ENCODE data around the gene ORAI3. TPM values are rescaled to one million over a fixed set of nuclear protein-coding genes. Genes with fewer than 3 reads are reported as not detected.

Gene ORAI3
- total and polyA plus RNA-seq, 2 donors from 2014 or later, result 23.1 to 32.3 TPM

- FAIRE-seq (no peak), DNase-seq (no peak)
- Histone ChIP-seq H3K9me3 (ENCODE audit: control insufficient read depth in 2 of 3, insufficient read depth in 1 of 3, low read length in 3 of 3) (no peaks in the 10 kb centered on the region), H3K27ac (ENCODE audit: low read depth in 2 of 2, low read length in 2 of 2) (no peak overlapping the region), H3K4me1 (ENCODE audit: control insufficient read depth in 2 of 3, insufficient read depth in 2 of 3, low read depth in 1 of 3, low read length in 3 of 3) (peaks cover 0 to 6% (median 6%) of the 10 kb centered on the region in 3 donors), H3K4me3 (ENCODE audit: low read length in 3 of 3) (no peak overlapping the region), H3K9ac (ENCODE audit: low read length in 3 of 3) (no peak overlapping the region), H3K36me3 (ENCODE audit: control insufficient read depth in 2 of 3, insufficient read depth in 3 of 3, low read length in 3 of 3) (peaks cover 2 to 4% (median 3%) of the 10 kb centered on the region in 3 donors), H3K27me3 (ENCODE audit: control insufficient read depth, insufficient read depth, low read length) (no peaks in the 10 kb centered on the region)
- intact Hi-C loops (cut with DNase I), result no loop called here
- no peak for TF ChIP-seq CTCF (IDR thresholded peaks at IDR 0.05; ENCODE audit: borderline replicate concordance, extremely low read depth, insufficient read depth)
Observed at GRCh38 chr16:30944352-30944751, 4.5 kb upstream of the ORAI3 start.

GRCh38 chr16:30946671-30947540 is 2.0 kb upstream of the ORAI3 start:
- intact Hi-C loops (cut with DNase I), result no loop called here
- no peaks in the 10 kb centered on the region for H3K27me3 ChIP-seq (ENCODE audit: control insufficient read depth, insufficient read depth, low read length)
- FAIRE-seq (no peak), DNase-seq (peak in 2 of 5 donors; percentile 75 to 80)
- H3K9ac ChIP-seq (ENCODE audit: low read length in 3 of 3), result no peak overlapping the region
- no peaks in the 10 kb centered on the region for H3K9me3 ChIP-seq (ENCODE audit: control insufficient read depth in 2 of 3, insufficient read depth in 1 of 3, low read length in 3 of 3)
- peaks cover 2 to 4% (median 3%) of the 10 kb centered on the region in 3 donors for H3K36me3 ChIP-seq (ENCODE audit: control insufficient read depth in 2 of 3, insufficient read depth in 3 of 3, low read length in 3 of 3)
- TF ChIP-seq CTCF (IDR thresholded peaks at IDR 0.05; ENCODE audit: borderline replicate concordance, extremely low read depth, insufficient read depth), result no peak
- peaks cover 0 to 22% (median 14%) of the 10 kb centered on the region in 3 donors for H3K4me1 ChIP-seq (ENCODE audit: control insufficient read depth in 2 of 3, insufficient read depth in 2 of 3, low read depth in 1 of 3, low read length in 3 of 3)
- no peak overlapping the region for H3K4me3 ChIP-seq (ENCODE audit: low read length in 3 of 3)
- H3K27ac ChIP-seq (ENCODE audit: low read depth in 2 of 2, low read length in 2 of 2), result no peak overlapping the region

- Histone ChIP-seq H3K27ac (ENCODE audit: low read depth in 2 of 2, low read length in 2 of 2) (peak overlapping the region; percentile 54 to 94), H3K9ac (ENCODE audit: low read length in 3 of 3) (peak overlapping the region in 1 of 3 donors; percentile 26), H3K27me3 (ENCODE audit: control insufficient read depth, insufficient read depth, low read length) (no peaks in the 10 kb centered on the region), H3K4me3 (ENCODE audit: low read length in 3 of 3) (no peak overlapping the region), H3K9me3 (ENCODE audit: control insufficient read depth in 2 of 3, insufficient read depth in 1 of 3, low read length in 3 of 3) (no peaks in the 10 kb centered on the region), H3K36me3 (ENCODE audit: control insufficient read depth in 2 of 3, insufficient read depth in 3 of 3, low read length in 3 of 3) (peaks cover 2 to 3% (median 3%) of the 10 kb centered on the region in 3 donors), H3K4me1 (ENCODE audit: control insufficient read depth in 2 of 3, insufficient read depth in 2 of 3, low read depth in 1 of 3, low read length in 3 of 3) (peaks cover 0 to 17% (median 9%) of the 10 kb centered on the region in 3 donors)
- DNase-seq (peak in 1 of 5 donors; percentile 91), FAIRE-seq (no peak)
- intact Hi-C loops (cut with DNase I), result no loop called here
- TF ChIP-seq CTCF (IDR thresholded peaks at IDR 0.05; ENCODE audit: borderline replicate concordance, extremely low read depth, insufficient read depth), result no peak
Observed at GRCh38 chr16:30947541-30947858, 1.4 kb upstream of the ORAI3 start.

Measured in kidney (tissue), 14 donors.